ENCODE measurements around the gene CPNE5. TPM values are rescaled to one million over a fixed set of nuclear protein-coding genes. Genes with fewer than 3 reads are reported as not detected.

Gene CPNE5
- total RNA-seq, 6 experiments from 2014 or later, result 0.12 to 0.84 (median 0.23) TPM

GRCh38 chr6:36738108-36738507, 101.1 kb downstream of the CPNE5 start:
- DNase-seq, result no peak
- Histone ChIP-seq H3K4me1 (peaks cover 0 to 6% (median 0%) of the 10 kb centered on the region in 4 donors), H3K9me3 (no peaks in the 10 kb centered on the region), H3K27me3 (no peaks in the 10 kb centered on the region), H3K4me3 (no peak overlapping the region), H3K36me3 (no peaks in the 10 kb centered on the region), H3K27ac (no peak overlapping the region)
- 86% methylated on average over 1 of the region's 1 CpG for WGBS (ENCODE audit: insufficient coverage, low coverage, low lambda C conversion rate, missing lambda C conversion rate)
- no peak for ATAC-seq
- intact Hi-C loops (cut with DNase I), result no loop called here
- TF ChIP-seq CTCF (IDR thresholded peaks at IDR 0.05) (no peak), POLR2A (IDR thresholded peaks at IDR 0.05) (no peak)

- Histone ChIP-seq H3K36me3 (no peaks in the 10 kb centered on the region), H3K9me3 (no peaks in the 10 kb centered on the region), H3K27ac (no peak overlapping the region), H3K27me3 (no peaks in the 10 kb centered on the region), H3K4me1 (peaks cover 0 to 6% (median 0%) of the 10 kb centered on the region in 4 donors), H3K4me3 (no peak overlapping the region)
- ATAC-seq, result no peak
- WGBS (ENCODE audit: insufficient coverage, low coverage, low lambda C conversion rate, missing lambda C conversion rate), result 60% methylated on average over 1 of the region's 14 CpGs
- no peak for TF ChIP-seq CTCF (IDR thresholded peaks at IDR 0.05)
- no peak for TF ChIP-seq POLR2A (IDR thresholded peaks at IDR 0.05)
- DNase-seq, result no peak
- intact Hi-C loops (cut with DNase I), result no loop called here
Measured at GRCh38 chr6:36737043-36737785, 102.0 kb downstream of the CPNE5 start.

- H3K4me3 ChIP-seq, result no peak overlapping the region
- intact Hi-C loops (cut with DNase I), result no loop called here
- DNase-seq (peak; percentile 68 to 87 (median 76)), ATAC-seq (peak; percentile 70 to 90 (median 78))
- no peaks in the 10 kb centered on the region for H3K27me3 ChIP-seq
- WGBS (ENCODE audit: insufficient coverage, low coverage, low lambda C conversion rate, missing lambda C conversion rate), result 15% methylated on average over 17 of the region's 24 CpGs
- H3K36me3 ChIP-seq, result no peaks in the 10 kb centered on the region
- no peaks in the 10 kb centered on the region for H3K9me3 ChIP-seq
- TF ChIP-seq POLR2A (IDR thresholded peaks at IDR 0.05), result no peak
- no peak for TF ChIP-seq CTCF (IDR thresholded peaks at IDR 0.05)
- peak overlapping the region in 2 of 3 donors; percentile 11 to 83 for H3K27ac ChIP-seq
- H3K4me1 ChIP-seq, result peaks cover 0 to 6% (median 0%) of the 10 kb centered on the region in 4 donors
Measured at GRCh38 chr6:36735110-36736071, 103.9 kb downstream of the CPNE5 start.

- DNase-seq, result peak in 1 of 3 donors; percentile 49
- 33% methylated on average over 1 of the region's 7 CpGs for WGBS (ENCODE audit: insufficient coverage, low coverage, low lambda C conversion rate, missing lambda C conversion rate)
Measured at GRCh38 chr6:36734486-36735060, 104.7 kb downstream of the CPNE5 start.

More at GRCh38 chr6:36734486-36735060, 104.7 kb downstream of the CPNE5 start:
- no peaks in the 10 kb centered on the region for H3K27me3 ChIP-seq
- peak overlapping the region in 1 of 3 donors; percentile 73 for H3K27ac ChIP-seq
- ATAC-seq, result no peak
- no peak overlapping the region for H3K4me3 ChIP-seq
- H3K4me1 ChIP-seq, result peaks cover 0 to 6% (median 0%) of the 10 kb centered on the region in 4 donors
- intact Hi-C loops (cut with DNase I), result no loop called here
- no peak for TF ChIP-seq CTCF (IDR thresholded peaks at IDR 0.05)
- no peak for TF ChIP-seq POLR2A (IDR thresholded peaks at IDR 0.05)
- no peaks in the 10 kb centered on the region for H3K9me3 ChIP-seq
- H3K36me3 ChIP-seq, result no peaks in the 10 kb centered on the region
